ENCODE measurements around the gene PRDM11. TPM values are rescaled to one million over a fixed set of nuclear protein-coding genes. Genes with fewer than 3 reads are reported as not detected.

The PRDM11 gene
- total RNA-seq, 1 donor from 2014 or later, result 20.7 TPM

DNA sequence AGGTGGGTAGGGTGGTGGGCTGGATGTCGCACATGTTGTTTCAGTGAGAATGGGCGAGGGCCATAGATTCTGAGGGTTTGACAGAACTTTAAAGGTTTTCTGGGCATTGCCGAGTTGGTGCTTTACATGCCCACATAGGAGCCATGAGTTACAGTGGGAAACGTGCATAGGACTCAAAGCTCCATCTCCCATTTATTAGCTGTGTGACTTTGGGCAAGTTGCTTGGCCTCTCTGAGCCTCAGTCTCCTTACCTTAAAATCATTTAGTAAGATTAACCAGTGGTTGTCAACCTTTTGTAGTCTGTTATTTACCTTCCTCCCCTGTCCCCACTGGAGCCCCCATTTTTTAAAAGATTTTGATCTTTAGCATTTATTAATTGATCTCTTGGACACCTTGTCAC lies 72.3 kb downstream of the PRDM11 start:
- intact Hi-C loops (cut with DNase I), result no loop called here
- no peak for DNase-seq (ENCODE audit: low spot score)

DNA sequence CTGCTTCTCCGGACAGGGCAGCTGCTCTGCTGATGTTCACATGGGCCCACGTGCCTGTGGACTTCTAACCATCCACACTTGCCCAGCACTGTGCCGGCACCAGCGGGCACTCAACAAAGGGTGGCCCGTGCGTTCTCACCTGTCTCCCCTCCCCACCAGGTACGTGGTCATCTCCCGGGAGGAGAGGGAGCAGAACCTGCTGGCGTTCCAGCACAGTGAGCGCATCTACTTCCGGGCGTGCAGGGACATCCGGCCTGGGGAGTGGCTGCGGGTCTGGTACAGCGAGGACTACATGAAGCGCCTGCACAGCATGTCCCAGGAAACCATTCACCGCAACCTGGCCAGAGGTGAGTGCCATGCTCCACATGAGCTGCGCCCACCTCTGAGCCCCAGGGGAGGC lies 73.0 kb downstream of the PRDM11 start:
- no peak for DNase-seq (ENCODE audit: low spot score)
- intact Hi-C loops (cut with DNase I), result no loop called here

DNA sequence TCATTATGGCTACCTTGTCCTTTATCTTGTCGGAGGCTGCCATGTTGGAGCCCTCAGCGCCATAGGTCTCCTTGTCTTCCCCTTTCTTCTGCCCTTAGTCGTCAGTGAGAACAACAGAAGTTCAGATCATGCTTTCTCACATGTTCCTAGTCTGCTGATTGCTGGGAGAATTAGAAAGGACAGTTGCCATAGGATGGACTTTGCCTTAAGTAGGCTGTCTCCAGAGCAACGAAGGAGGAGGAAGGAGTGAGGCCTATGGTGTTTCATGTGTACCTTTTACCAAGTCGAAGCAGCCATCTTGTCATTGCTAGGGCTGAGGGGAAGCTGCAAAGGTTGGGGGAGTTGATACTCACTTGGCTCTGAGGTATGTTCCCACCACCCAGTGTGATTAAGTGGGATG lies 77.1 kb downstream of the PRDM11 start:
- DNase-seq (ENCODE audit: low spot score), result no peak
- intact Hi-C loops (cut with DNase I), result no loop called here

DNA sequence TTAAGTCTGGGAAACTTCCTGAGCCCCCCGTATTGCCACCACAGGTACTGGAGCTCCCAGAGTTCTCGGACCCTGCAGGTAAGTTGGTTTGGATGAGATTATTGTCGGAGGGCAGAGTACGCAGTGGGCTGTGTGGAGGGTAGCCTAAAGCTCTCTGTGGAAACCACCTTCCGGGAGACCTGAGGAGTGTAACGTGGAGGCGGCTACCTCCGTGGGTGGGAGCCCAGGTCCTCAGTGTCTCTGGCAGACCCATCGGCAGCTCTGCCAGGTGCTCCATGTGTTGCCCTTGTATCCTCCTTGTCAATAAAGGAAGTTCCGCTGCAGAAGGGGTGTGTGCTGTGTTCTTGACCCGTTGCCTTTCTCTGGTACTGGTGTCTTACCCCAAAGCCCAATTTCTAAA lies 78.3 kb downstream of the PRDM11 start:
- intact Hi-C loops (cut with DNase I), result no loop called here
- DNase-seq (ENCODE audit: low spot score), result no peak

- intact Hi-C loops (cut with DNase I), result no loop called here
- DNase-seq (ENCODE audit: low spot score), result no peak
Observed at GRCh38 chr11:45225277-45225676, 78.8 kb downstream of the PRDM11 start.

GRCh38 chr11:45225961-45226871 lies 79.8 kb downstream of the PRDM11 start:
- intact Hi-C loops (cut with DNase I), result no loop called here
- DNase-seq (ENCODE audit: low spot score), result no peak

- intact Hi-C loops (cut with DNase I), result no loop called here
- no peak for DNase-seq (ENCODE audit: low spot score)
Observed at GRCh38 chr11:45226901-45227300, 80.5 kb downstream of the PRDM11 start.

- intact Hi-C loops (cut with DNase I), result no loop called here
- no peak for DNase-seq (ENCODE audit: low spot score)
Observed at GRCh38 chr11:45227836-45228235, 81.4 kb downstream of the PRDM11 start.

DNA sequence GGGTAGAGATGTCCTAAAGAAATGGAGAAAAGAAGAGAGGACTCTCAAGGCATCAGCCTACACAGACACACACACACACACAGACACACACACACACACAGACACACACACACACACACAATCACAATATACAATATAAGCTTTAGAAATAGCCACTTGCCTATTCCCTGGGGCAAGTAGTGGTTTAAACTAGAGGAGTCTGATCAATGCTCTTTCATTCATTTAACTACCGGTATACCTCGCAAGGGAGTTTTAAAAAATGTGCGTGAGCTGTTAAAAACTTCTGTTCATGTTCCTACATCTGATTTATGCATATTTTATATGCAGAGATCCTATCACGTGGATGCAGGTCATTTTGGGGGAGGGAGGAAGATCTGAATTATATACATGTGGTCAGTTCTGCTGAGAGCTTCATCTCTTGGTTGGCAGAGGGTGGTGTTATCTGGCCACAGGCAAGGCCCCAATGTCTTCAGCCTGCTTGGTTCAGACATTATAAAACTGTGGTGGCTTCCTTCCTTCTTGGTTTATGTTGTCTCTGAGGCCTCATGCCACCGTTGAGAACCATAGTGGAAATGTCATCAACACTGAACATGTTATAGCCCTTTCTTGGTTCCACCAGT lies 83.1 kb downstream of the PRDM11 start:
- intact Hi-C loops (cut with DNase I), result loop anchor here (5.0 to 10.0 kb wide), 2 partner anchors 45 to 122 kb away; no protein-coding TSS in a partner anchor
- no peak for DNase-seq (ENCODE audit: low spot score)

DNA sequence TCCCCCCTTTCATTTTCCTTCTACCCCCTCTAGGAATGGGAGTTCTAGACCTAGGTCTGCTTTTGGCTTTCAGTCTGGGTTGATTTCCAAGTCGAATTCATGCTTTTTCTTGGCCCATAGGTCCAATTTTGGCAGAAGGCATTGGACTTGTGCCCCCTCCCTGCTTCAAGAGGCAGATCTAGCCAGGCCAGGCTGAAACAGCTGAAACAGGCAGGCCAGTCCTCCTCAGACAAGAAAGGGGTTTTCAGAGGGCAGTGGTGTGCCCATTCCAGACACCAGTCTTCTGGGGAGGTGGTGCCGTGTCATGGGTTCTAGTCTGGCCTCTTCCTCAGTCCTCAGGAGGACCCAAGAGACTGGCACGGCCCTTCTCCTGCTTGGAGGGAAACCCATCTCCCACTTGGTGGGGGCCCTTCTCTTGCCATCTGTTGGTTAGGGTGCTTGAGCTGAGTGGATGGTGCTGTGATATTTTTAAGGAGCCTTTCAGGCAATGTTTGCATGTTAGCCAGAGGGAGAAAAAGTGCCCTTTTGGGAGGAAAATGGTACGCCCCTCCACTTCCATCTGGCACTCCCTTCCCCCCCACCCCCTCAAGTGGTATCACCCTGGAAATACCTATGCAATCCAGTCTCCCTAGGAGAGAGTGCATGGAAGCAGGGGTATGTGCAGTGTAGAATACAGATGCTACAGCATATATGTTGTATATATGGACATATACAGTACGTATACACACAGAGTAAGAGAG lies 86.1 kb downstream of the PRDM11 start:
- no peak for DNase-seq (ENCODE audit: low spot score)
- intact Hi-C loops (cut with DNase I), result loop anchor here (5.0 to 10.0 kb wide), 2 partner anchors 48 to 125 kb away; no protein-coding TSS in a partner anchor

- intact Hi-C loops (cut with DNase I), result loop anchor here (5.0 to 10.0 kb wide), 2 partner anchors 48 to 126 kb away; no protein-coding TSS in a partner anchor
- no peak for DNase-seq (ENCODE audit: low spot score)
Observed at GRCh38 chr11:45233121-45233803, 86.8 kb downstream of the PRDM11 start.

GRCh38 chr11:45233804-45234170 lies 87.3 kb downstream of the PRDM11 start:
- intact Hi-C loops (cut with DNase I), result loop anchor here (5.0 to 10.0 kb wide), 2 partner anchors 49 to 126 kb away; no protein-coding TSS in a partner anchor
- no peak for DNase-seq (ENCODE audit: low spot score)

DNA sequence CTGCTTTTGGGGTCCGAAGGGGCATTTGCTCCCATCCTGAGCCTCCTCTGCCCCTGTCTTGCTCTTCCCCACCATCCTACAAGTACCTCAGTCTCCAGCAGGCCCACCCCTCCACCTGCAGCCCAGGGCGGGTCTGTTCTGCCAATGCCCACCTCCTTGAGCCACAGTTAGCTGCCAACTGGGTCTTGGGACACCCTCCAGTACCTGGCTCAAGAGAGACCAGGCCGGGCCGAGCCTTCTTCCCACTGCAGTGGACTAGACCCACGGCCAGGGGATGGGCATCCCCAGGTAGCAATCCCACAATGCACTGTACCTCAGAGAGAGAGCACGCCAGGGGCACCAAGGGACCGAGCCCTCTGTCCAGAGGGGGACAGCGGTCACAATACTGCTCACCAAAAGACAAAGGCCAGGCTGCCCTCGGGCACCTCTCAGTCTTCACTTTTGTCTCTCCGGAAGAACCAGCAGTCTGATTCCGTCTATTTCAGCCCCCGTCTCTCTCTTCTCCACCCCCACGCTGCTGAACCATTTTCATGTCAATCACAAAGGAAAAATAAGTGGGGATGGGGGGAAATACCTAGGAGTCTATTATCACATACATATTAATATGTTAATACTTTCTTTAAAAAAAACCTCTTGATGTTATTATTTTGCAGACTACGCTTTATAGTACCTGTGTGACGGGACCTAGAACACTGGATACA lies 88.0 kb downstream of the PRDM11 start:
- intact Hi-C loops (cut with DNase I), result loop anchor here (5.0 to 10.0 kb wide), 2 partner anchors 50 to 127 kb away; no protein-coding TSS in a partner anchor
- no peak for DNase-seq (ENCODE audit: low spot score)

GRCh38 chr11:45237711-45238315 lies 91.4 kb downstream of the PRDM11 start:
- DNase-seq (ENCODE audit: low spot score), result no peak
- intact Hi-C loops (cut with DNase I), result loop anchor here (10.0 kb wide), 1 partner anchor 53 kb away; no protein-coding TSS in a partner anchor

DNA sequence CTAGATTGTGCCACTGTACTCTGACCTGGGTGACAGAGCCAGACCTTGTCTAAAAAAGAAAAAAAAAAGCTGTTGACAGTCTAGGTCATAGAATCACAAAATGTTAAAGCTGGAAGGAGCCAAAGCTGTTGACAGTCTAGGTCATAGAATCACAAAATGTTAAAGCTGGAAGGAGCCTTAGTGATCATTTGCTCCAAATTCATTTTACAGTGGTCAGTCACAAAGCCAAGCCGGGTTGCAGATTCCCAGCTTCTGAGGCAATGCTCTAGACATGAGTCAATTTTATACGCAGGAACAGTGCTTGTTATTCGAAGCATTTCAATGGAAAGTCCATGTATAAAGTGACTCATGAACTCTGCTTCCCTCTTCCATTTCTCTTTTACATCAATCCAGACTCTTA lies 92.3 kb downstream of the PRDM11 start:
- DNase-seq (ENCODE audit: low spot score), result no peak
- intact Hi-C loops (cut with DNase I), result loop anchor here (10.0 kb wide), 1 partner anchor 54 kb away; no protein-coding TSS in a partner anchor

GRCh38 chr11:45239733-45240132 lies 93.3 kb downstream of the PRDM11 start:
- no peak for DNase-seq (ENCODE audit: low spot score)
- intact Hi-C loops (cut with DNase I), result loop anchor here (10.0 kb wide), 1 partner anchor 55 kb away; no protein-coding TSS in a partner anchor

- no peak for DNase-seq (ENCODE audit: low spot score)
- intact Hi-C loops (cut with DNase I), result no loop called here
Observed at GRCh38 chr11:45243967-45244366, 97.5 kb downstream of the PRDM11 start.

Measured in cardiac septum (tissue), 1 donor.